Measurements from ENCODE around the gene MRPL17.

Gene MRPL17

GRCh38 chr11:6630632-6631291 lies 52.4 kb downstream of the MRPL17 start:
- DNase-seq = no peak

All from NCI-H2081 (cell line).